ENCODE results near the gene SMARCA2.
A peak's percentile ranks its signal among the peaks of the same experiment; 100 is the strongest.

SMARCA2 gene

GRCh38 chr9:2016408-2017330 is 1.5 kb downstream of the SMARCA2 start:
- peak; percentile 40 for DNase-seq

- peak; percentile 13 for DNase-seq
Measured at GRCh38 chr9:2017331-2018161, 2.4 kb downstream of the SMARCA2 start.

GRCh38 chr9:2018162-2018643 is 3.1 kb downstream of the SMARCA2 start:
- DNase-seq: no peak

- no peak for DNase-seq
Measured at GRCh38 chr9:2018764-2019558, 3.8 kb downstream of the SMARCA2 start.

- no peak for DNase-seq
Measured at GRCh38 chr9:2019723-2020122, 4.6 kb downstream of the SMARCA2 start.

GRCh38 chr9:2021731-2022130 is 6.6 kb downstream of the SMARCA2 start:
- DNase-seq: no peak

GRCh38 chr9:2022560-2022959 is 7.4 kb downstream of the SMARCA2 start:
- DNase-seq: no peak

- no peak for DNase-seq
Measured at GRCh38 chr9:2023042-2023441, 7.9 kb downstream of the SMARCA2 start.

GRCh38 chr9:2023532-2023931 is 8.4 kb downstream of the SMARCA2 start:
- DNase-seq: no peak

- no peak for DNase-seq
Measured at GRCh38 chr9:2024888-2025782, 10.0 kb downstream of the SMARCA2 start.

- DNase-seq: no peak
Measured at GRCh38 chr9:2026220-2026997, 11.3 kb downstream of the SMARCA2 start.

- DNase-seq: no peak
Measured at GRCh38 chr9:2027543-2028160, 12.5 kb downstream of the SMARCA2 start.

- DNase-seq: no peak
Measured at GRCh38 chr9:2028888-2029287, 13.7 kb downstream of the SMARCA2 start.

GRCh38 chr9:2029666-2030170 is 14.6 kb downstream of the SMARCA2 start:
- DNase-seq: peak; percentile 14

- DNase-seq: no peak
Measured at GRCh38 chr9:2032234-2032633, 17.1 kb downstream of the SMARCA2 start.

GRCh38 chr9:2036844-2037243 is 21.7 kb downstream of the SMARCA2 start:
- DNase-seq: no peak

- no peak for DNase-seq
Measured at GRCh38 chr9:2039294-2040180, 24.4 kb downstream of the SMARCA2 start.

GRCh38 chr9:2040828-2041227 is 25.7 kb downstream of the SMARCA2 start:
- no peak for DNase-seq

- DNase-seq: no peak
Measured at GRCh38 chr9:2041736-2042135, 26.6 kb downstream of the SMARCA2 start.
